Stimulated activated naive CD8-positive, alpha-beta T cell treated with anti-CD3 and anti-CD28 coated beads, Interleukin-15, amount 100 ng/mL, for 72 hours (primary cell): Measurements from ENCODE around the gene C15orf61.
A peak's percentile ranks its signal among the peaks of the same experiment; 100 is the strongest.

Experiments
- ATAC-seq: fragments of 150-1000 bp; cut with Tn5 transposase; 2 replicates; pipeline ENCODE4 v1.10.0; 2021; ENCODE audit warnings: mild to moderate bottlenecking, moderate library complexity
- DNase-seq, 2 donors: peaks; one replicate each; pipeline ENCODE4 v3.0.0; 2021 to 2022
- H3K27ac Mint-ChIP-seq, 2 donors: one replicate each; pipeline ENCODE4 v1.8.0; 2022; ENCODE audit warnings: mild to moderate bottlenecking in 2 of 2, mixed read lengths in 2 of 2, moderate library complexity in 2 of 2
- H3K27me3 Mint-ChIP-seq: one replicate; pipeline ENCODE4 v1.8.0; 2022; ENCODE audit warnings: mixed read lengths
- H3K4me1 Mint-ChIP-seq: one replicate; pipeline ENCODE4 v1.8.0; 2022; ENCODE audit warnings: mild to moderate bottlenecking, mixed read lengths
- H3K4me3 Mint-ChIP-seq, 2 donors: one replicate each; pipeline ENCODE4 v1.8.0; 2022; ENCODE audit warnings: mild to moderate bottlenecking in 2 of 2, mixed read lengths in 2 of 2, moderate library complexity in 1 of 2
- H3K9me3 Mint-ChIP-seq, 2 donors: one replicate each; pipeline ENCODE4 v1.8.0; 2022; ENCODE audit warnings: mixed read lengths in 2 of 2

Gene C15orf61

DNA sequence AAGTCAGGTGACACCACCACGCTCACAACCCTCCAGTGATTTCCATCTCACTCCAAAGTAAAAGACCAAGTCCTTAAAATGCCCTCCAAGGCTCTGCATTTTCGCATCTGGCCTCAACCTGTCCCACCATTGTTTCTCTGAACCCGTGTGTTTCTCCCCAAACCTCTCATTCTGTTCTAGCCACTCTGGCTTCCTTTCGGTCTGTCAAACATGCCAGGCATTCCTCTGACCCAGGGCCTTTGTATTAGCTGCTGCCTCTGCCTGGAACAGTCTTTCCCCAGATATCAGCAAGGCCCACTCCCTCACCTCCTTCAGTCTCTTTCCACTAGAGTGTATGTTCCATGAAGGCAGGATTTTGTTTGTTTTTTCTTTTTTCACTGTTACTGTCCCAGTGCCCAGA, 37.6 kb downstream of the C15orf61 start:
- Mint-ChIP-seq H3K27ac (no peak overlapping the region), H3K4me3 (no peak overlapping the region), H3K9me3 (peaks cover 7% of the 10 kb centered on the region in 2 donors), H3K27me3 (no peaks in the 10 kb centered on the region), H3K4me1 (peaks cover 7% of the 10 kb centered on the region)
- no peak for DNase-seq
- ATAC-seq: no peak

DNA sequence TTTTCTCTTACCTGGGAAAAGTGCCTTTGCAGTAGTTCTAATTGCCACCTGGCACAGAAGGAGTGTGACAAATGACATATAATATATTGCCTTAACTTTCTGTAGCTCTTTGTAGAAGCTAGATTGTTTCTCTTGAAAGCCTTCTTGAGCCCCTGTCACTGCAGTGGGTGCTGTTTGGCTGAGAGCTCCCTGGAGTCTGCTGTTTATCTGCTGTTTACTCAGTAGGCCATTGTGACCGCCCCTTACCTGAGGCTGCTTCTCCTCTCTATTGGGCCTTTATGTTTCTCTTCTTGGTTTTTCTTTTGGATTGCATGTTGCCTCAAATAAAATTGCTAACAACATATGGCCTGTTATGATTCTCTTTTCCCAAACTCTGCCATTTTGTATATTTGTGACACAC, 38.2 kb downstream of the C15orf61 start:
- Mint-ChIP-seq H3K4me3 (no peak overlapping the region), H3K27me3 (no peaks in the 10 kb centered on the region), H3K9me3 (peaks cover 7% of the 10 kb centered on the region in 2 donors), H3K27ac (no peak overlapping the region), H3K4me1 (peaks cover 9% of the 10 kb centered on the region)
- ATAC-seq (no peak), DNase-seq (no peak)

DNA sequence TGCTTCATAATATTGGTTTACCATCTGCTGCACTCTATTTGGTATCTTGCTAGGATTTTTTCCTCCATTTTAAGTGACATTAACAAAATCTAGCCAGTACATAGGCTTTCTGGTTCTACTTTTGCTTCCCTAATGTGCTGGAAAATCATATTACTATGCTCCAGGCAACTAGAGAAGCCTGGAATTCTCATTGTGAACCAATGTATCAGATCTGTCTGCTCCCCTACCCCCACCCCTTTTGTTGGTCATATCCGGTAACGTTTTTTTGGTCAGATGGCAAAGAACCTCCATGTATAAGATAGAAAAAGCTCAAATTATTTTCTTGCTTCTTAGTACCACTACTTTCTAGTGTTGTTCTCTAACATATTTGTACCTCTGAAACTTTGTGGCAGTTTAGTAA, 38.6 kb downstream of the C15orf61 start:
- Mint-ChIP-seq H3K27me3 (no peaks in the 10 kb centered on the region), H3K9me3 (peaks cover 7% of the 10 kb centered on the region in 2 donors), H3K27ac (no peak overlapping the region), H3K4me3 (no peak overlapping the region), H3K4me1 (peaks cover 12% of the 10 kb centered on the region)
- ATAC-seq (no peak), DNase-seq (no peak)

DNA sequence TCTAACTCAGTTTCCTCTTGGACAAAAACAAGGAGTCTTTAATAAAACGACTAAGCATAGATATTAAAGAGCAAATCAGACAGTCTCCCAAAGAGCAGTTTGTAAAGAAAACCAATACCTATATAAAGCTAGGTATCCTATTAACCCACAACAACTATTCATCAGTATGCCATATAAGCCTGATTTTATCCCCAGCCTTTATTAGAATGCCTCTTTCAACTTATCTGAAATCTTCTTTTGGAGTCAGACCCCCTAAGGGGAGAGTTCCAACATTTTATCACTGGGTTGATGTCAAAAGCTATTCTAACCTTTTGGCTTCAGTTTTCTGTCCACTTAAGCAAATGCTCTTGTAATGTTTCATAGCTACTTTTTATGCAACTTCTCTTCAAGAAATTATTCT, 39.4 kb downstream of the C15orf61 start:
- peaks cover 7% of the 10 kb centered on the region in 2 donors for H3K9me3 Mint-ChIP-seq
- H3K27ac Mint-ChIP-seq: no peak overlapping the region
- ATAC-seq: no peak

DNA sequence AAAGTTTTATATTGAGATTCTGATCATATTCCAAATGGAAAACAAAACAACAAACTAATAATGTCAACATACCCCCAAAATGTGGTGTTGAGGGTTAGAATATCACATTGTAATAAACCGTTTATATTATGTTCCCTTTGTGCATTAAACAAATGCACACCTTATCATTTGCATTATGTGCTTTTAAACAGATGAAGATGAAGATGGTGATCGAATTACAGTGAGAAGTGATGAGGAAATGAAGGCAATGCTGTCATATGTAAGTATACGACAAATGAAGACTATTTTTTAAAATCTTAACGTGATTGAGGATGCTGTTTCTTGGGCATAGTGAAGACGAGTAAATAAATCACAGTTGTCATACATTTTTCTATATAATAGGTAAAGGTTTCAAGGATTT, 42.2 kb downstream of the C15orf61 start:
- peaks cover 7% of the 10 kb centered on the region in 2 donors for H3K9me3 Mint-ChIP-seq
- no peak for DNase-seq
- H3K4me3 Mint-ChIP-seq: no peak overlapping the region
- H3K4me1 Mint-ChIP-seq: peaks cover 12% of the 10 kb centered on the region
- no peak for ATAC-seq
- no peak overlapping the region for H3K27ac Mint-ChIP-seq
- no peaks in the 10 kb centered on the region for H3K27me3 Mint-ChIP-seq

More for the DNA sequence above, 39.4 kb downstream of the C15orf61 start:
- DNase-seq: no peak
- Mint-ChIP-seq H3K4me3 (no peak overlapping the region), H3K27me3 (no peaks in the 10 kb centered on the region), H3K4me1 (peaks cover 12% of the 10 kb centered on the region)

DNA sequence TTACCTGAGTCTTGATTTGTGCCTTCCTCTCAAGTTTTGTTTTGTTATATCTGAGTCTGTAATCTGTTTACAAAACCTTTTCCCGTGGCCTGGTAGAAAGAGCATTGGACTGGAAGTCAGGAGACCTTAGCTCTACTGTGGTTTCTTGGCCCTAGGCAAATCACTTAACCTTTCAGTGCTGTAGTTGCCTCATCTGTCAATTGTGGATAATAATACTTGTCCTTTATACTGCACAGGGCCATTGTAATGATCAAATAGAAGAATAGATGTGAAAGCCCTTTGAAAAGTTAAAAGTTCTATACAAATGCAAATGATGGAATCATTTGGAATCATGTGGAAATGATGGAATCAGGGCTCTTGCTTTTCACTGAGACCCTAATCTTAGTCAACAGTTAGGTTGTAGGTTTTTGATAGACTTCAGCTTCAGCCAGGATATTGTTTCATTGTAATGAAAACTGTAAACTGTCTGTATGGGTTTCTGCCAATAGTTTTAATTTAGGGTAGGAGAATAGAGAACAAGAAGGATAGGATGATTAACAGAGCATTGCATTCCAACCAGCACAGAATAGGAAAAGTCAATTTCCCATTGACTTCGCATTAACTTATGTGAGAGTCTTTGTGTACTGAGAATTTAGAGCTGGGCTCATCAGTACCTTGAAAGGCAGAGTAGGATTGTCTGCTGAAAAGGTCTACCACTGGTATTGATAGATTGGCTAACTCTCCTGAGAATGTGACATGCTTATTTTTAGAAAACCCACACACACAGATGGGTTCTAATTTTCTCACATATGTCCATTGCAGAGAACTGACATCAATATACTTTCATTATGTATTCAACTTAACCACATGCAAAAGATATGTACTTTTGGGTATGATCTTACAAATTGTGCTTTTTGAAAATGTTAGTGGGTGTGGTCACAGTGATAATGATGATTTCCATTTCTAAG, 43.4 kb downstream of the C15orf61 start:
- H3K9me3 Mint-ChIP-seq: no peaks in the 10 kb centered on the region
- no peak overlapping the region for H3K27ac Mint-ChIP-seq
- H3K4me1 Mint-ChIP-seq: peaks cover 12% of the 10 kb centered on the region
- DNase-seq: no peak
- H3K4me3 Mint-ChIP-seq: no peak overlapping the region
- H3K27me3 Mint-ChIP-seq: no peaks in the 10 kb centered on the region
- peak; percentile 79 for ATAC-seq

DNA sequence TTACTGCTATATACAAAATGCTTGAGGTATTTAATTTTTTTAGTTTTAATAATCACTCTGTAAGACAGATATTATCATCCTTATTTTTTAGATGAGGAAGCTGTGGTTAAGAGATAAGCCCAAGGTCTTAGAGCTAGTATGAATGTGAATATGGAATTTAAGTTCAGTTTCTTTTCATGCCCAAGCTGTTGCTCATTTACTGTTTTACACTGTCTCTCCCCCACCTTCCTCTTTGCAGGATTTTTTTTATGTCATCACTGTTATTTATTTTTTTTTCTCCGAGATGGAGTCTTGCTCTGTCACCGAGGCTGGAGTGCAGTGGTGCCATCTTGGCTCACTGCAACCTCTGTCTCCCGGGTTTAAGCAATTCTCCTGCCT, 44.0 kb downstream of the C15orf61 start:
- Mint-ChIP-seq H3K27ac (no peak overlapping the region), H3K9me3 (no peaks in the 10 kb centered on the region), H3K4me1 (peaks cover 12% of the 10 kb centered on the region), H3K27me3 (no peaks in the 10 kb centered on the region), H3K4me3 (no peak overlapping the region)
- peak; percentile 37 for ATAC-seq
- DNase-seq: no peak

DNA sequence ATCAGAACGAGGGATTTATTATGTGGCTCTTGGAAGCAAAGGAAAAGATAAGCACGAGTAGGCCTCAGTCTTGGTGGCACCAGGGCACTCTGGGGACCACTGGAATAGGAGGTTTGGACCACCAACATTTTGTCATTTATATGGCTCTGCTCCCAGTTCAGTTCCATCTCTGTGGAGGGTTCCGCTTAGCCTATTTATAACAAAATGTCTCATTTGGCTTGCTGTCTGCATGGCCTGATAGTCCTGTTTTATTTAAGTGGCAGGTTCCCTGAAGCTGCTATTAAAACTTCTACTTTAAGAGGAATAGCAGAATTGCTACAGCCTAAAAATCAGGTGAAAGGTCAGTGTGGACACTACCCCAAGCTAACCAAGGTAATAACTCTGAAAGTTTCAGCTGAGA, 48.7 kb downstream of the C15orf61 start:
- Mint-ChIP-seq H3K9me3 (no peaks in the 10 kb centered on the region), H3K4me3 (no peak overlapping the region), H3K27me3 (no peaks in the 10 kb centered on the region), H3K27ac (no peak overlapping the region), H3K4me1 (peaks cover 6% of the 10 kb centered on the region)
- DNase-seq: no peak
- no peak for ATAC-seq

DNA sequence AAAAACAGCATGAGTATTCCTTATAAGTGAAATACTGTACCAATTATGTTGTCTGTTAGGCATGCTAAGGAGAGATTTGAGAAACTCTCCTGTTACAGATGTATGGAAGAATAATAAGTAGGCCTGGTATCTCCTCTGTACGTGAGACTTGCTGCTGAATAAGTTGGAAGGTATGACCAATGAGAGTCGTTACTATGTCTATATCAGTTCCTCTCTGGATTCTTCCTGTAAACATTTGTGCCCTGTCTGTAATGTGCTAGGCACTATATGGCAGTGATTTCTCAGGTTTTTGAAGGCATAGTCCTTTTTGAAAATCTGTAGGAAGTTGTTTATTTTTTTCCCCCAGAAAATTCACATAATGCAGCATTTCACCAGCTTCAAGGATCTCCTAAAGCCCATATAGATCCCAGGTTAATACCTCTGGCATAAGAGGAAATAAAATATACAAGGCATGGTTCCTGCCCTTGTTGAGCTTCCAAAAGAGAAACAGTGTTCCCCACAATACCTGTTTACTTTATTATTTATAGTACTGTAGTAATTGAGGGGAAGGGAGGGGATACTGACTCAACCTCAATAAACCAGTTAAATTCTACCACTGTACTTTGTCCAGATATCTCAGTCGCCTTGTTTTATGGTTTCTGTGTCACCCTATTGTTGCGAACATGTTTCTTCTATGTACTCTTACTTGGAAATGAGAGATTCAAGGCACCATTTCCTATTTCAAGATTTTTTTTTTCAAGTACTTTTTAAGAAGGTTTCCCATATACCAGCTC, 50.1 kb downstream of the C15orf61 start:
- DNase-seq (no peak), ATAC-seq (no peak)
- no peak overlapping the region for H3K27ac Mint-ChIP-seq
- H3K9me3 Mint-ChIP-seq: no peaks in the 10 kb centered on the region
- H3K27me3 Mint-ChIP-seq: no peaks in the 10 kb centered on the region
- H3K4me1 Mint-ChIP-seq: peaks cover 7% of the 10 kb centered on the region
- no peak overlapping the region for H3K4me3 Mint-ChIP-seq

DNA sequence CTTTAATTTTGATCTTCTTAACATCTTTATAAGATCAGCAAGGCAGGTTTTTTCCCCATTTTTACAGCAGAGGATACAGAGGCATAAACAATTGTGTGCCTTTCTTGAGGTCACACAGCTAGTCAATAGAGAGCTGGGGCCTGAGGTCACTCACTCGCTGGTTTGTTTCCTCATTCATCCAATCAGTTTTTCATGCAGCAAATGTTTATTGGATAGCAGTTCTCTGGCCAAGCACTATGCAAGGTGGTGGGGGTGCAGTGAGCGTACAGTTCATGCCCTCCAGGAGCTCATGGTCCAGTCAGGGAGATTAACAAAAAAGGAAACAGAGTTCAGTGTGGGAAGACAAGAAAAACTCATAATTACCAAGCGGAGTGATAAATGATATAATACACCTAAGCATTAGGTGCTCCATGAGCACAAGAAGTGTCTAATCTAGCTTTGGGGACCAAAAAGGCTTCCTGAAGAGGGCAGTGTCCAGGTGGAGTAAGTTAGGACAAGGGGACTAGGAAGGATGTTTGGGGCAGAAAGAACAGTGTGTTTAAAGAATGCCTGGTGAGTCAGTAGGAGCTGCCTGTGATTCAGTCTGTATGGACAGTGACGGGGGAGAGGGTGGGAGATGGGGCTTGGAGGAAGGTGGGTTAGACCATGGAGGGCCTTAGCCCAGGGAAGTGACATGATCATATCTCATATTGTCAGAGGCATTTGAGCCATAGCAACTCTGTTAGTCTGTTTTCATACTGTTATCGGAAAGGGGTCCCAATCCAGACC, 50.9 kb downstream of the C15orf61 start:
- ATAC-seq (no peak), DNase-seq (no peak)
- no peaks in the 10 kb centered on the region for H3K9me3 Mint-ChIP-seq
- no peak overlapping the region for H3K27ac Mint-ChIP-seq
- no peak overlapping the region for H3K4me3 Mint-ChIP-seq
- H3K4me1 Mint-ChIP-seq: peaks cover 7% of the 10 kb centered on the region
- no peaks in the 10 kb centered on the region for H3K27me3 Mint-ChIP-seq

DNA sequence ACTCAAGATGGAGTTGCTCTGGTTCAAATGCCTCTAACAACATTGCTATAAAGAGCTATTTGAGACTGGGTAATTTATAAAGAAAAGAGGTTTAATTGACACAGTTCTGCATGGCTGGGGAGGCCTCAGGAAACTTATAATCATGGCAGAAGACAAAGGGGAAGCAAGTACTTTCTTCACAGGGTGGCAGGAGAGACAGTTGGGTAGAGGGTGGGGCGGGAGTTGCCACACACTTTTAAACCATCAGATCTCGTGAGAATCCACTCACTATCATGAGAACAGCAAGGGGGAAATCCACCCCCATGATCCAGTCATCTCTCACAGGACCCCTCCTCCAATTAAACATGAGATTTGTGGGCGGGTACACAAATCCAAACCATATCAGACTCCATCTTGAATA, 52.3 kb downstream of the C15orf61 start:
- H3K4me1 Mint-ChIP-seq: peaks cover 7% of the 10 kb centered on the region
- ATAC-seq: no peak
- no peak overlapping the region for H3K4me3 Mint-ChIP-seq
- H3K27ac Mint-ChIP-seq: peak overlapping the region in 1 of 2 donors; percentile 74
- H3K9me3 Mint-ChIP-seq: no peaks in the 10 kb centered on the region
- no peak for DNase-seq
- no peaks in the 10 kb centered on the region for H3K27me3 Mint-ChIP-seq

DNA sequence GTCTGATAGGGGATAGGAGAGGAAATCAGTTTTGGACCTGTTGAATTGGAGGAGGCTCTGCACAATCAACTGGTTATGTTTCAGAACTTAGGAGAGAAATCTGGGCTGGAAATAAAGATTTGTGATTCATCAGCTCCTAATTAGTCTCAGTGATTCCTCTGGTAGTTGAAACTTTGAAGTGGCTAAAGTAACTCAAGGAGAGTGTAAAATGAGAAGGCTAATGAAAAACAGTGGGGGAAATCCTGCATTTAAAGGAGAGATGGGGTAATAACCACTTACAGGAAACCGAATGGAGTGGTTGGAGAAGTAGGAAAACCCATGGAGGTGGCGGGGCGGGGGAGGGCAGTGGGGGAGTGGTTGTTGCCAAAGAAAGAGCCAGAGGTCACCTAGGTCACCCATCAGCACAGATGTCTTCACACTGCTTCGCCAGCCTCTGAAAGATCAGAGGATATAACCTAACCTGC, 54.1 kb downstream of the C15orf61 start:
- DNase-seq (no peak), ATAC-seq (no peak)
- H3K4me1 Mint-ChIP-seq: peaks cover 7% of the 10 kb centered on the region
- no peaks in the 10 kb centered on the region for H3K27me3 Mint-ChIP-seq
- H3K4me3 Mint-ChIP-seq: no peak overlapping the region
- no peak overlapping the region for H3K27ac Mint-ChIP-seq
- H3K9me3 Mint-ChIP-seq: no peaks in the 10 kb centered on the region

DNA sequence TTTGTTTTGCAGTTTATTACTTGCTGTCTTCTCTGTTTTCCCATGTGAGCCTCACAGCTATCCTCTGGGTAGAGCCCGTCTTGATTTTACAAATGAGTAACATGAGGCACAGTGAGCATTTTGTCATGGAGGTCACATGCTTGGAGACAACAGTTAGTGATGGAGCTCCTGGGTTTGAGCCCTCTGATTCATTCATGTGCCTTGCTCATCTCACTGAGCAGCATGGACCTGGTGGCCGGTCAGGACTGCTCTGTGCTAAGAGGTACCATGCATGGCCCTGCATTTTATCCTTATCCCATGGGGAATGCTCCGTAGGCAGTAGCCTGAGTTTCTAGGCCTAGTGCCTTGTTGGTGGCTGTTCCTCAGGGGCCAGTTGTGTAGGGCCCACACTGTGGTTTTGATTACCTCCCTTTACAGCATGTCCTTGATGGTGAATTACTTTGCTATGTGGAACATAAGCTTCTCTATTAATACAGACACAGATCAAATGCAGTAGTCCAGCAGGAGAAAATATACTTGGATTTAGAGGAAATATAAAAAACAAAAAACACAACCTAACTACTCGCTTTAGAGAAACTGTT, 57.2 kb downstream of the C15orf61 start:
- no peaks in the 10 kb centered on the region for H3K9me3 Mint-ChIP-seq
- peaks cover 7% of the 10 kb centered on the region for H3K4me1 Mint-ChIP-seq
- no peak overlapping the region for H3K27ac Mint-ChIP-seq
- DNase-seq (no peak), ATAC-seq (no peak)
- H3K27me3 Mint-ChIP-seq: no peaks in the 10 kb centered on the region
- H3K4me3 Mint-ChIP-seq: no peak overlapping the region

DNA sequence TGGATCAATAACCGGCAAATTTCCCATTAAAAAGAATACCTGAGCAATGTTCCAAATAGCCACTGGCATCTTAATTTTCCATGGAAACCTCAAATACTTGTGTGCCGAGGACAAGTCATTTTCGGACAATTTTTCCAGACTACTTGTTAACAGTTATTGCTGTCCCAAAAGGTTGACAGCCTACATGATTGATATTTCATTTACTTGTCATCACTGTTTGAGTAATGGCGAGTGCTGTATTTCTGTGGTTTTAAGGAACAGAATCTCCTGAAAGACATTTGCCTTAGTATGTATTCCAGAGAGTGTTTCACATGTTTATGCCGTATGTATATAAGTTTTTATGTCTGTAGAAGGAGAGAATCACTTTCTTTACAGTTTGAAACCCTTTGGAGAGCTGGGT, 58.2 kb downstream of the C15orf61 start:
- Mint-ChIP-seq H3K27me3 (no peaks in the 10 kb centered on the region), H3K27ac (no peak overlapping the region), H3K9me3 (no peaks in the 10 kb centered on the region), H3K4me3 (no peak overlapping the region), H3K4me1 (peaks cover 7% of the 10 kb centered on the region)
- no peak for ATAC-seq
- DNase-seq: no peak
